ENCODE measurements around the gene EFCC1.
"Not testable (repeated sequence)": the region's sequence is repeated elsewhere in the genome, so short reads cannot be mapped to it uniquely, and the experiment has no call there.

The EFCC1 gene

GRCh38 chr3:129088312-129088711, 87.2 kb downstream of the EFCC1 start:
- intact Hi-C loops (cut with micrococcal nuclease); H3K9me3 Mint-ChIP-seq; H3K27ac Mint-ChIP-seq; H3K27me3 Mint-ChIP-seq; H3K4me3 Mint-ChIP-seq; H3K4me1 Mint-ChIP-seq (ENCODE audit: low read depth): not testable (repeated sequence)
- peaks cover 24% of the 10 kb centered on the region for H3K36me3 Mint-ChIP-seq (ENCODE audit: low read depth)
